GM12891 (cell line): ENCODE data around the gene RTKN2.

Source experiments
- PAX5 ChIP-seq: IDR thresholded peaks from 2 replicates; pipeline ENCODE4 v1.6.1; 2011; ENCODE audit warnings: low read length, moderate library complexity, mild to moderate bottlenecking; ENCODE audit not compliant: insufficient read depth, severe bottlenecking
- POLR2A ChIP-seq: IDR thresholded peaks from 2 replicates; pipeline ENCODE4 v1.6.1; 2011; ENCODE audit warnings: low read depth, low read length, control low read depth
- POLR2AphosphoS5 ChIP-seq: IDR thresholded peaks from 2 replicates; pipeline ENCODE4 v1.6.1; 2011; ENCODE audit warnings: low read depth, low read length, control low read depth
- TAF1 ChIP-seq: IDR thresholded peaks from 2 replicates; pipeline ENCODE4 v1.6.1; 2011; ENCODE audit warnings: low read depth, low read length, control low read depth

- TF ChIP-seq TAF1 (no peak), POLR2A (no peak), POLR2AphosphoS5 (no peak), PAX5 (no peak)
These were observed 1.4 kb upstream of the RTKN2 start for GRCh38 chr10:62270020-62270419.
